GM19099 (cell line): ENCODE data around the gene TBC1D8.

Source experiments
- POLR2A ChIP-seq: IDR thresholded peaks from 3 replicates; pipeline ENCODE4 v1.6.1; 2011; ENCODE audit warnings: low read depth; ENCODE audit not compliant: insufficient read length; ENCODE audit errors: extremely low read depth

Gene TBC1D8

GRCh38 chr2:101173707-101174295, 22.6 kb upstream of the TBC1D8 start:
- no peak for TF ChIP-seq POLR2A

DNA sequence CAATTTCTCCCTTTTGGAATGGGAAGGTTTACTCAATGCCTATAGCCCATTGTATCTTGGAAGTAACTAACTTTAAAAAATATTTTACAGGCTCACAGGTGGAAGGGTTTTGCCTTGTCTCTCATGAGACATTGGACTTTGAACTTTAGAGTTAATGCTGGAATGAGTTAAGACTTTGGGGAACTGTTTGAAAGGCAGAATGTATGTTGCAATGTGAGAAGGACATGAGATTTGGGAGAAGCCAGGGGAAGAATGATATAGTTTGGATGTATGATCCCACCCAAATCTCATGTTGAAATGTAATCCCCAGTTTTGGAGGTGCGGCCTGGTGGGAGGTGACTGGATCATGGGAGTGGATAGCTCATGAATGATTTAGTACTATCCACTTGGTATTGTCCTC, 17.5 kb upstream of the TBC1D8 start:
- TF ChIP-seq POLR2A = no peak

GRCh38 chr2:101164021-101164420, 12.8 kb upstream of the TBC1D8 start:
- no peak for TF ChIP-seq POLR2A

- no peak for TF ChIP-seq POLR2A
Measured at GRCh38 chr2:101162561-101163330, 11.6 kb upstream of the TBC1D8 start.

DNA sequence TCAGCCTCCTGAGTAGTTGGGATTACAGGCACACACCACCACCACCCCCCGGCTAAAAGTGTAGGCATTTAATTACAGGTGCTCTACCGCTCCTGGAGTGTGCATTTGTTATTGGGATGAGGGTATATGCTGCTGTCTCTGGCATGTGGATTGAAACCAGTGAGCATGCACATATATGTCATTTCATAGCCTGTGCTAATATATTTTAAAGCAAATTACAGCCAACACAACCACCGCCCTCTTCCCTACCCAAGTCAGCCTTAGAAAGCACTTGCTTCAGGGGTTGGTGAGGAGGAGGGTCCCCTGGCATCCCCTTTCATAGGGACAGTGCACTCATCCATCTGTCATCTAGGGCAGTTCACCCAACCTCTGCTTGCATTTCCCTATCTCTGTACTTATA, 10.5 kb upstream of the TBC1D8 start:
- TF ChIP-seq POLR2A = no peak

DNA sequence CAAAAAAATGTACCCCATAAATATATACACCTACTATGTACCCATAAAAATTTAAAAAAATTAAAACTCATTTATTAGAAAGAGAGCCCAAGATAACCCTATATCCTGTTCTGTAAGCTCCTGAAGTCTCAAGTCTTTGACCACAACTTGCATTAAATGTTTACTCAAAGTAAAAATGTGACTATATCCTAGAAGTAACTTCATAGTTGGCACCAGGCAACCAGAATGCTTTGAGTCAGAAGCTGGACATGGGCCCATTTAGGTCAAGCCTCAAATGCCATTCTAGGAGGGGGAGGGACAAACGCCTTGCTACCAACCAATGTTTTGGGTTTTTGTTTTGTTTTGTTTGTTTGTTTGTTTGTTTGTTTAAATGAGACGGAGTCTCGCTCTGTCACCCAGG, 9.3 kb upstream of the TBC1D8 start:
- TF ChIP-seq POLR2A = no peak

DNA sequence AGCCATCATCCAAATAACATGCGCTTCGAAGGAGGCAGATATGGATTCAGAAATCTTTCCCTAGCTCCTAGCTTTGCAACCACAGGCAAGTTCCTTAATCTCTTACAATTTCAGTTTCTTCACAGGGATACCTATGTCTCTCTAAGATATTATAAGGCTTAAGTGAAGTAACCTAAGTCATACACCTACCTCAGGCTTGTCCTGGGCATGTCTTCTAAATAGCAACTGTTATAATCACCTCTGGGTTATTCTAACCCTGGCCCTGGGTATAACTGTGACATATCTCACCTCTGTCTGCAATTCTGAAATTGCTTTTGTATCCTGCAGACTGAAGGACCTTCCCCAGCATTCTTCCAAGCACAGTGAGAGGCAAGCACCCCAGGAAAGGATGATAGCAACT, 8.3 kb upstream of the TBC1D8 start:
- no peak for TF ChIP-seq POLR2A

DNA sequence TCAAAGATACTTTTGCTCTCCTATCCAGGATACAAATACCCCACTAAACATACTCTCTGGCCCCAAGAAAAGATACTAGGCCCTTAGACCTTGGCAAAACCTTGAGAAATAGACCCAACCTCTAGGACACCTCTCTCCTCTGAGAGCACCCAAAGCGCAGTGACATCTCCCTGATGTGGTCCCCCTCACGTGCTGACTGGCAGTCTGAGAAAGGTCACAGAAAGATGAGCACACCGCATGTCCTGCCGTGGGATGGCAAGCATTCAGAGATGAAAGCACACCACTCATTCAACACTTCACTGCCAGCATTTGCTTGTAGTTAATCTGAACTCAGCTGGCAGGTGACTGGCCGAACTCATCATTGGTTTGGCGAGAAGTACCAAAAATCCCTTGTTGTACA, 6.1 kb upstream of the TBC1D8 start:
- TF ChIP-seq POLR2A = no peak

DNA sequence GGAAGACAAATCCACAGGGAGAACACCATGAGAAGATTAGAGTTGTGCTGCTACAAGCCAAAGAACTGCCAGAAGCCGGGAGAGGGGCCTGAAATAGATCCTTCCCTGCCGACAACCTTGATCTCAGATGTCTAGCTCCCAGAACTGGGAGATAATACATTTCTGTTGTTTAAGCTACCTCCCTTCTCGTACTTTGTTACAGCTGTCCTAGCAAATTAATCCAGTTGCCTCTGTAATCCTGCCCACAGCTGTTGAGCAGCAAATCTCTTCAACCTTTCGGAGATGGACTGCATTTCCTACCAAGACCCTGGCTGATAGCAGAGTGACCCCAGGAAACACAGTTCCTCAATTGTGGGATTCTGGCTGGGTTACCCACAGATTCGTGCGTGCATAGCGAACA, 2.6 kb upstream of the TBC1D8 start:
- TF ChIP-seq POLR2A = no peak

DNA sequence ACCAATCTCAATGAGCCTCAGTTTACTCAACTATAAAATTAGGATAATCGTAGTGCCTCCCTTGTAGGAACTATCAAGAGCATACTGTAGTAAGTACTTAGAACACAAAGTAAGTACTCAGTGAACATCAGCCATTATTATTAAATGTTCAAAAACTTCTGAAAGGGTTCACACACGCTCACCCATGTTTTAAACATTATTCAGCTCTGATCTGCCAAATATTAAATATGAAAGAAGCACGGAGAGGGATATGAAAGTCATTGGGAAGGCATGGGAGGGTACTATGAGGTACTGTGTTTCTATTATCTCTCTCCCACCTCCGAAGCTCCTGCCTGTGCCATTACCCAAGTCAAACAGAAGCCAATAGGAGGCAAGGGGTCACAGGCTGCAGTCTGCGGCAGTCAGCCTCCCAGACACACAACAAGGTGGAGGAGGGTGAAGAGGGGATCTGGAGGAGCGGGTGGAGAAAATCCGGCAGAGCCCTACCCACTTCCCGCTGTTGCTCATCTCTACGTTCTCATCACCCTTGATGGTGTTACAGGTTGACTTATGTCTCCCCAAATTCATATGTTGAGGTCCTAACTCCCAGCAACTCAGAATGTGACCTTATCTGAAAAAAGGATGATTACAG, 2.0 kb upstream of the TBC1D8 start:
- no peak for TF ChIP-seq POLR2A

DNA sequence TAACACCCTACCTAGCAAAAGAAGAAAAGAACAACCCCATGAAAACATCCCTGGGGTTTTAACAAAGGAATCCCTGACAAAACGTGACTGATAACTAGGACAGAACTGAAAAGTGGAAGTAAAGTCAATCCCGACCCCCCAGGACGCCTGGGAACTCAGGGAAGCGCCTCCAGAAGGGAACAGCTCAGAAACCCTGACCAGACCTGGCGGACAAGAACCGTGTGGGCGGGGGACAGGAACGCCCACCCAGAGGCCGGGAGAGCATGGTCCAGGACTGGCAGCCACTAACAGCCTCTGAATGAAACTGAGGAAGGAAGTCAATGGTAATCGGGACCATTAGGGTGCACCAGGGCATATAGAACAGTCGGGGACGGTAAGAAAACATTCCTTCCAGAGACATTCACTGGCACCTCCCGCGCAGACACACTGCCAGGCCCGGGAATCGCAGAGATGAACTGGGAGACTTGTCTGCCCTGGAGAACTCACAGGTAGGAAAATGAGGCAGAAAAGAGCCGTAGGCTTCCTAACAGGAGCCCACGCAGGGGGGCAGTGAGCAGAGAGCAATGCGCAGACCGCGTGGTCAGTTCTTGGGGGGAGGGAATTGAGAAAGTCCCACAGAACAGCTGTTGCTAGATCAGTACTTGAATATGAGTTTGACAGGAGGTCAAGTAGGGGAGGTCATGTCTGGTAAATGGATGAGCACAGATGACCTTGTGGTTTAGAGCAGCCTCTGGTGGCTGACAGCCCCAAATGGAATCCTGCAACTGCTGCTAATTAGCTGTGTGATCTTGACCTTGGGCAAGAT, 1.3 kb upstream of the TBC1D8 start:
- TF ChIP-seq POLR2A = no peak

GRCh38 chr2:101151859-101152271, 683 bp upstream of the TBC1D8 start:
- TF ChIP-seq POLR2A = no peak

DNA sequence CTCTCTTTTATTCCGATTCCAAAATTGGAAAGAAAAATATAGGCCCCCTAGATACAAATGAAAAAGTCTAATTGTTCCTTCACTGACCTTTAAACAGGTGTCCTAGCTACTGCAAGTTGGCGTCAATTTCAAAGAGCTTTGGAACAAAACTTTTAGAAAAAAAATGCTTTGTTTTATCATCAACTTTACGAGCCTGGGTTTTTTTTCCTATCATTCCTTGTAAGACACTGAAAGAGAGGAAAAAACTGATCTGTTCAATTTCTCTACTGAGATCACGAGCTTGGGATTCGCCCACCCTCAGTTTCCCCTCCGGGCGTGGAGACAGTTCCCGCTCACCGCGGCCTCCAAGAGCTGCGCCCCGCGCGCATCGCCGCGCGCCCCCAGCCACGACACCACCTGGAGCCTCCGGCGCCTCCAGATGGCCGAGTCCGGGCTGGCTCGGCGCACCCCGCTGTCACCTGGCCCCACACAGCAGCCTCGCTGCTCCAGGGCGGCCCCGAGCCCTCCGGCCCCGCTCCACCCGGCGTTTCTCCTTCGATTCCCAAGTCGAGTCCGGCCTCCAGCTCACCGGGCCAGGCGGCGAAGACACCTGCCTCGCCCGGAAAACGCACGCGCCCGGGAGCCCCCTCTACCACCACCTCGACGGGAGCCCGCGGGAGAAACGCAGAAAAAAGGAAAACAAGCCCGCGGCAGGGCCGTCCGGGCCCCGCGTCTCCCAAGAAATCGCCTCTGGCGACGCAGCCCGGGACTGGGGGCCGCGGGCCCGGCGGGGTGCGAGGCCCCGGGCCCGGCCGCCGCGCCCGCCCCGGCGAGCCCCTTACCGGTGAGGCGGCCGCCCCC, 656 bp downstream of the TBC1D8 start:
- no peak for TF ChIP-seq POLR2A
